GM21825 (cell line): ENCODE data around the gene KIF26A.
"Not testable (repeated sequence)": the region's sequence is repeated elsewhere in the genome, so short reads cannot be mapped to it uniquely, and the experiment has no call there.

Source experiments
- ATAC-seq: cut with Tn5 transposase; IDR thresholded peaks from one replicate; pipeline ENCODE4 v1.9.1; 2021; ENCODE audit warnings: mild to moderate bottlenecking, moderate library complexity; ENCODE audit not compliant: unreplicated experiment

The KIF26A gene

DNA sequence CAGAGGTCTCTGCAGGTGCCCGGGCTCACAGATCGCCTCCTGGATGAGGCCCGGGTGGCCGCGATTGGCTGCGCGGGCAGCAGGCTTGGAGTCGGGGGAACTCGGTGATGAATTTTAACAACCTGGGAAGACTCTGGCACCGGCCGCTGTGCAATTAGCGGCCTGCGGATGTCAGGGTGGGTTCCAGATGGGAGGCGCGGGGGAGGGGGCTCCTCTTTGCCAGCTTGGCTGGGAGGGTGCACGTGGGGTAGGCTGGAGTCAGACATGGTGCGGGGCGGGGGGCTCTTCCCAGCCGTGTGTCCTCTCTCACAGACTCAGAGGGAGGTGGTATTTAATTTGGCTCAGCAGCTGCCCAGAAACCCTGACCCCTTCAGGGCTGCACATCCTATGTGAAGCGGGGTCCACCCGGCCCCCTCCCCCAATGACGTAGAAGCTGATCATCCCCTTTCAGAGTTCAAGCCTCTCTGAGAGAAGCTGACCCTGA, 81.4 kb downstream of the KIF26A start:
- no peak for ATAC-seq

DNA sequence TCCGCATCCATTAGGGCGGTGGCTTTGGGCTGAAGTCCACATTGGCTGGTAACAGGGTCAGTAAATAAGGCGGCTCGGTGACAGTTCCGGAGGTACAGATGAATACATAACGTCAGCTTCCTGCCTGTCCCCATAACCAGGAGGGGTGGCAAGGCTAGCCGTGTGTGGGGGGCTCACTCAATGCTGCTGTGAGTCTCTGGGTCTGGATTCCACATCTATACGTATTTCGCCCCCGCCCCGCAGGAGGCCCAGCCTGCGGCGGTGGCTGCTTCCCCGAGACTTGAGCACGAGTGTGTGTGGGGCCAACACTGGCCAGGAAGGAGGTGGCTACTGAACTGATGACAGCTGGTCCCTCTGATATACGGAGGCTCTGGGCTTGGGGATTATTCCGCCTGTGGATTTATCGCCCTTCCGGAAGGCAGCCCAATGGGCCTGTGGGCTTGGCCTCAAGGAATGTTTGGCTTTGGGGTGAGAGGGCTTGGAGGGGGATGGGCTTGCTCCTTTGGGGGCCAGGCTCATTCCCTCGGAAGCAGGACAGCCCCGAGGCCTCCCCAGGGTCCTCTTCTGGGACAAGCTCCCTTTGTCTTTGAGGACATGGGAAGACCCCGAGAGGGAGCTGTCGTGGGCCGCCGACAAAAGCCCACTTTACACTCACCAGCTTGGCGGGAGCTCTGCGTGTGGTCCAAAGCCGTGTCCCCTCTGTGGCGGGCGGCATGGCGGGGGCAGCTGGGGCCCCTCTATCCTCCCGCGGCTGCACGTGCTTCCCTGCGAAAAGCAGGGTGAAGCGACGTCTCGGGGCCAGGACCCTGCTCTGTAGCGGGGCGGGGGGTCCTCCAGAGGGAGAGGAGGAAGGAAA, 82.1 kb downstream of the KIF26A start:
- no peak for ATAC-seq

DNA sequence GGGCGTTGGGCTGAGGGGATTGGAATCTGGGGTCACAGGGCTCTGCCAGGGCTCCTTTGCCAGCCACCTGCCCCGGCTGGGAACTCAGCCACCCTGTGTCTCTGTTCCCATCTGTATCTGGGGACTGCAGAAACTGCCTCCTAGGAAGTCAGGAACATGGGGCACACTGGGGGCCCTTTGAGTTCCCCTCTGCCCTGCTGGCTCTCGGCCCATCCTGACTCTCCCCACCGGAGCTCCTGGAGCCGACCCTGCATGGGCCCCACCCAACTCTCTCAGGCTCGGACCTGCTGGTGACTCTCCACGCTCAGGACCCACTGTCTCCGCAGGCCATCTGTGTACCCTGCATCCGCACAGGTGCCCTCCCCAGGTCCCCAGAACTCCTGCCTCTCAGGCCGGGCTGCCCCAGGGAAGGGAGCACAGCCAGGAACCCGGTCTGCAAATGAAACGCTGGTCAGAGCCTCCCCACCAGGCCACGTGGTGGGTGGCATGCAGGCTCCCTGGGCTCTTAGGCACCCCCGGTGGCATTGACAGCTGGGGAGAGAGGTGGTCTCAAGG, 82.8 kb downstream of the KIF26A start:
- no peak for ATAC-seq

DNA sequence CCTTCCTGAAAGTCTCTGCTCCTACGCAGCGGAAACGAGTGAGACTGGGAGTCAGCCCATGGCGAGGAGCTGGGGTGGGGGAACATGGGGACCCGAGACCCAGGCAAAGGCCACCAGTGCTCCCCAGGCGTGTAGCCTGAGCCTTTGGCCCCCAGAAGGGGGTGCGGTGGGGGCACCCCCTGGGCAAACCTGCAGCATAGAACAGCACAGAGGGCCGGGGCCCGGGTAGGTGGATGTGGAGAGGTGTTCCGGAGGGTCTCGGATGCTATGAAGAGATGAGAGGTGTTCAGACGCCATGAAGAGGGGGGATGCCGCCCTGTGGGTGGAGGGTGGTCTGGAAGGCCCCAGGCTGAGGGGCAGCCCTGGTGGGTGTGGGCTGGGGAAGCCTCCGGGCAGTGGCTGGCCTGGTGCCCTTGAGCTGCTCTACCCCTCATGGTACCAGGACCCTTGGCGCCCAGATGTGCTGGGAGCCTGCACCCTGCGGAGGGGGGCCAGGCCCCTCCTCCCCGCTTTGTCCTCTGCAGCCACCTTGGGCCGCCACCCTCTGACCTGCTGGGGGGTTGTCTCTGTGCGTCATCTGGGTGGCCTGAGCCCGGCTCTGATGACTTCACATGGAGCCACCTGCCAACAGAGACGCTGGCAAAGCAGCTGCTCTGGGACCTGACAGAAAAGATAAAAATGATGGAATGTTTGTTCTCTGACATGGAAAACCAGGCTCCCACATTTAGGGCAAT, 83.4 kb downstream of the KIF26A start:
- ATAC-seq = no peak

DNA sequence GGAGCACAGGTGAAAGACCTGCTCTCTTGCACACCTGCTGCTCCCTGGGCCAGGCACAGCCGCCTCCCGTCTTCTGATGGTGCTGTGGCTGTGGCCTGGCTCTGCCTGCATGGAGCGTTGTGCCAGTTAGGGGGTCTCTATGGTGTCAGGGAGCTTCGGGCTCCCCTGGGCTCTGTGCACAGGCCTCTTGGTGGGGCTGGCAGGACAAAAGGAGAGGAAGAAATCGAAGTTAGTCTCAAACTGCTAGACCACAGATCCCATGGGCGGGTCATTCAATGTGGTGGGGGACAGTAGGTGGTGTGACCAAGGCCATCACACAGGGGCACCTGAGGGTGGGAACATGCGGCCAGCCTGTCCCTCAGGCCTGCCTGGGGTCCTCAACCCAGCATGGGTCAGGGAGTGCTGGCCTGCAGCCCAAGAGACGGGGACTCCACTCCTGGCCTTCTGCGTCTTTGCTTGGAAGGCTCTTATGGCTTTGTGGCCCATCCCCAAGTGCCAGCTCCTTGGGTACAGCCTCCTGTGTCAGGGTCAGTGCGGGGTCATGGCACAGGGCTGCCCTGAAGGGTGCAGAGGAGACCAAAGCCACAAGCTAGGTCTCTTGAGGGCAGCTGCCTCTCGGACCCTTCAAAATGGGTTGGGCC, 84.1 kb downstream of the KIF26A start:
- no peak for ATAC-seq

DNA sequence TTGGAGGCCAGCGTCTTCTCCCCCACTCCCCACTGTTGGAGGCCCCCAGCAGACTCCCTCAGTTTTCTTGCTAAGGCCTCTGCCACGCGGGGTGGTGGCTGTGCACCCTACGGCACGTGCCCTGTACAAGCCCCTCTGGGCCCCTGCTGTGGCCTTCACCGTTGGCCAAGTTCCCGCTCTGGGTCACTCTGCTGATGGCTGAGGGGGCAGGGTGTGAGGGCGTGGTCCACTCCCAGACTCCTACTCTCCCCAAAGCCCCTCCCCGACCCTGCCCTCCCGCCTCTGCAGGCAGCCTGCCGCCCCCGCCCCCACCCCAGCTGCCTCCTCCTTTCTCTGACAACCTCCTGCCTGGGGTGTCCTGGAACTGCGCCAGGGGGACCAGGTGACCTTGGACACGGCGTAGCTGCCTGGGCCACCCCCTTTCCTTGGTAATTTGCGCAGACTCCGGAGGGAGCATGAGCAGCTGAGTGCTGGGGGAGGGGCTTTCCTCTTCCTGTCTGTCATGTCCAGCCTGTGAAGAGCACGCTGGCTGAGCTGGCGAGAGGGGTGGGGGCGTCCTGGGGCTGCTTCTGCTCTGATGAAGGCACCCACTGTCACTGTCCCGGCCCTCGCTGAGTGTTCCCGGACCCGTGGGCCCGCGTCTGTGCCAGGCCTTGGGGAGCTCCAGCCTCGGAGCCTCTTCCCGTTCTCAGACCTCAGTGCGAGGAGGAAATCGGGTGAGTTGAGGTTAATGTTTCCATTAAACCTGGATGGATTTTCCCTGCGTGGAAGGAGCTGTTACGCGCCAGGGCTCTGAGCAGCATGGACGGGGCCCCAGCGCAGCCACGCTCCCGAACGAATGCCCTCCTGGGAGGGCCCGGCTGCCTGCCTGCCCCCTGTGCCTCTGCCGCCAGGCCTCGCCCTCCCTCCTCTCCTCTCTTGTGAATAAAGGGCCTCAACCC, 85.0 kb downstream of the KIF26A start:
- ATAC-seq = no peak

DNA sequence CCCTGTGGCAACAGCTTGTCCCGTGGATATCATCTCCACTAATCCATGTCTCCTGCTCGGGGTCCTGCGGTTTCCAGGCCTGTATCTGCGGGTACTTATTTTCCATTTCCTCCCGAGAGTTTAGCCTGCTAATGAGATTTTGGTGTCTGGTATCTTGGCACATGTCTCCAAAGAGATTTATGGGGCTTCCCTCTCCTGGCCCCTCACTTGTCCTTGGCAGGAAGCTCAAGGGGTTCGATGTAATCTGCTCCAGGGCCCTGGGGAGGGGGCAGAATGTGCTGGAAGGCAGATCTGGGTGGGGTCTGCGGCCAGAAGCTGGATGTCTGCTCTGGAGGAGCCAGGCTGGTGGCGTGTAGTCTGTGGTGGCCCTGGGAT, 85.7 kb downstream of the KIF26A start:
- ATAC-seq = no peak

DNA sequence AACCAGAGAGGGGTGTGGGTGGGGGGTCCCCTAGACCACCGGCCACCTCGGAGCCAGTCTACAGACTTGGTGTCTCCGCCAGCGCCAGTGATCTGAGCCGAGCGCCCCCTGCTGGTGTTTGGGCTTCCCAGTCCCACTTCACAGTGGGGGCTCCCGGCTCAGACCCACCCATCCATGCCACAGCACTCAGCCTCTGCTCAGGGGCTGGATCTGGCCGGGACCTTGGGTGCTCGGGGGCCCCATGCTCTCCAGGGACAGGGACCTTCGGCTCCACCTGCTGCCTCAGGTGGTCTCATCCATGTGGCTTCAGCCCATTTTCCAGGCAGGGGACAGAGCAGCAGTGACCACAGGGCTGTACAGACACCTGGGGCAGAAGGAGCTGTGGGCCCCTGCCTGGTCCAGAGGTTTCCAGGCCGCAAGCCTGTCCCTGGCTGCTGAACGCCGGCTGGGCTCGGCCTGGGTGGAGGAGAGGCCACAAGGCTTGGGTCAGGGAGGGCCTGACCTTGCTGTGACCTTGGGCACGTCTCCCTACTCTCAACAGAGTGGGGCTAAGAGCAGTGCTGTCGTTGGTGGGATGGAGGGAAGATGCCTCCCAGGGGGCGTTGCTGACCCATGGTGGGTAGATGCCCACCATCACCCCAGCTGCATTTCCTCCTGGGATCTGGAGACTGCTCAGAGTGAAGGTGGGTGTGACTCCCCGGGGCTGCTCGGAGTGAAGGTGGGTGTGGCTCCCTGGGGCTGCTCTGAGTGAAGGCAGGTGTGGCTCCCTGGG, 86.3 kb downstream of the KIF26A start:
- no peak for ATAC-seq

DNA sequence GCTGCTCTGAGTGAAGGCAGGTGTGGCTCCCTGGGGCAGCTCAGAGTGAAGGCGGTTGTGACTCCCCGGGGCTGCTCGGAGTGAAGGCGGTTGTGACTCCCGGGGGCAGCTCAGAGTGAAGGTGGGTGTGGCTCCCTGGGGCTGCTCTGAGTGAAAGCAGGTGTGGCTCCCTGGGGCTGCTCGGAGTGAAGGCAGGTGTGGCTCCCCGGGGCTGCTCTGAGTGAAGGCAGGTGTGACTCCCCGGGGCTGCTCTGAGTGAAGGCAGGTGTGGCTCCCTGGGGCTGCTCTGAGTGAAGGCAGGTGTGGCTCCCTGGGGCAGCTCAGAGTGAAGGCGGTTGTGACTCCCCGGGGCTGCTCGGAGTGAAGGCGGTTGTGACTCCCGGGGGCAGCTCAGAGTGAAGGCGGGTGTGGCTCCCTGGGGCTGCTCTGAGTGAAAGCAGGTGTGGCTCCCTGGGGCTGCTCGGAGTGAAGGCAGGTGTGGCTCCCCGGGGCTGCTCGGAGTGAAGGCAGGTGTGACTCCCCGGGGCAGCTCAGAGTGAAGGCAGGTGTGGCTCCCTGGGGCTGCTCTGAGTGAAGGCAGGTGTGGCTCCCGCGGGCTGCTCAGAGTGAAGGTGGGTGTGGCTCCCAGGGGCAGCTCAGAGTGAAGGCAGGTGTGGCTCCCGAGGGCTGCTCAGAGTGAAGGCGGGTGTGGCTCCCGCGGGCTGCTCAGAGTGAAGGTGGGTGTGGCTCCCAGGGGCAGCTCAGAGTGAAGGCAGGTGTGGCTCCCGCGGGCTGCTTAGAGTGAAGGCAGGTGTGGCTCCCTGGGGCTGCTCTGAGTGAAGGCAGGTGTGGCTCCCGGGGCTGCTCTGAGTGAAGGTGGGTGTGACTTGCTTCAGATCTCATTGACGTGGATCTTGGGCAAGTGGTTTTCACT, 87.1 kb downstream of the KIF26A start:
- not testable (repeated sequence) for ATAC-seq

DNA sequence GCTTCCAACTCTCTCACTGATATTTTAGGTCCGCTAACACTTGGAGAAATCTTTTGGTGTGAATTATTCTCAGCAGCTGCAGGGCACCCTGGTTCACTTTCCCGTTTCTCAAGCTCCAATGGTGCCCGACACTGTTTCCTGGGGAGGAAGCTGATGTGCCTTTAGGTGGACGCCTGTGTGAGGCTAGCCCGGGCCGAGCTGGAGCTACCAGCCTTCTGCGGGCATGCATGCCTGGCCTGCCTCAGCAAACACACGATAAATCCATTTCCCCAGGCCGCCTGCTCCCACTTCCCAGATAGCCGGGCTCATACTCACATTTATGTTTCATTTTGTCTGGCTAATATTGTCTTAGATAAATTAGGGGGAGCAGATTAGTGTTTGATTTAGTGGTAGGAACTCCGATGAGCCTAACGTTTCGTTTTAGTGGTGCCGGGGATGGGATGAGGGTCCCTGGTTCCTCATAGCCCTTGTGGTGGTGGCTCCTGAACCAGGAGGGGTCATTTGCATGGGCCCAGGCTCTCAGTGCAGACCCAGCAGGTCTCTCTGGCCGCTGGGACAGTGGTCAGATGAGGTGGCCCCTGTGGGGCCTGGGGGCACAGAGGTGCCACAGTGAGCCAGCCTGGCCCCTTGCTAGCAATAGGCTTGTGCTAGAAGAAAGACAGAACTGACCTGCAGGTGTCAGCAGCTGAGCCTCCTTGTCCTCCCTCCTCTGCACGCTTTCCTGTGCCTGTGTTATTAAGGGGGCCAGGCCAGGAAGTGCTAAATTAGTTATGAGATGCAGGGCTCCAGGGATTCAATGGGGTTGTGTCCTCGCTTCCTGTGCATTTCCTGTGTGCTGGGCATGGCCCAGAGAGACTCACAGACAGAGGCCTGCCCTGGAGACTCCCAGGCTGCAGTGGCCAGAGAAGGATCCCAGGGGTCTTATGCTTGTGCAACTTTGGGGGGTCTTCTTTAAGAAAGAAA, 88.3 kb downstream of the KIF26A start:
- ATAC-seq = no peak

DNA sequence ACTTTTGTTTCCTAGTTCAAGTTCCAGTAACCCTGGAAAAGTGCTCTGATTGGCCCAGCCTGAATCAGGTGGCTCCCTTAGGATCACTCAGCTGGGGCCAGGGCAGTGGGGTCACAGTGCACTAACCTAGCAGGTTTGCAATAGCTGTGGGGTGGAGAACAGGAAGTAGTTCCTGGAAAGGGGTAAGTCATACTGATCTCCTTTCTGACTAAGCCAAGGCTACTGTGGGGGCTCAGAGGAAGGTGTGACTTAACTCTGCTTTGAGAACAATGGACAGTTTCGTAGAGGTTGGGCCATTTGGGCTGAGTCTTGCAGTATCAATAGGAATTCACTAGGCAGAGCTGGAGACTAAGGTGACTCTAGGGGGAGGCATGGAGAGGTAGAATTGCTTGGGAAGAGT, 89.4 kb downstream of the KIF26A start:
- no peak for ATAC-seq

DNA sequence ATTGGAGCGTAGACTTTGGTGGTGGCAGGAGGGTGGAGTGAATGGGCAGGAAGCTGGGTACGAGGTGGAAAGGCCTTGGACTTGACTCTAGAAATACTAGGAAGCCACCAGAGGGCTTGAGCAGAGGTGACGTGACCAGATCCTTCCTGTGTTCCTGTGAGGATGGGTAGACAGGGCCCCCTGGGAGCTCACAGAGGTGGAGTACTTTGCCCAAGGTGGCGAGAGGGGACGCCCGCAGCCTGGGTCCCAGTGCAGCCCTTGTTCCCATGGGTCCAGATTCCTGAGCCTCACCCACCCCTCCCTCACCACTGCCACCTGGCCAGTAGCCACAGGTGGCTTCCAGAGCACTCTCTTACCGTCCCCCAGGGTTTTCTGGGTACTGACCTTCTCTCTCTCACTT, 89.8 kb downstream of the KIF26A start:
- no peak for ATAC-seq

DNA sequence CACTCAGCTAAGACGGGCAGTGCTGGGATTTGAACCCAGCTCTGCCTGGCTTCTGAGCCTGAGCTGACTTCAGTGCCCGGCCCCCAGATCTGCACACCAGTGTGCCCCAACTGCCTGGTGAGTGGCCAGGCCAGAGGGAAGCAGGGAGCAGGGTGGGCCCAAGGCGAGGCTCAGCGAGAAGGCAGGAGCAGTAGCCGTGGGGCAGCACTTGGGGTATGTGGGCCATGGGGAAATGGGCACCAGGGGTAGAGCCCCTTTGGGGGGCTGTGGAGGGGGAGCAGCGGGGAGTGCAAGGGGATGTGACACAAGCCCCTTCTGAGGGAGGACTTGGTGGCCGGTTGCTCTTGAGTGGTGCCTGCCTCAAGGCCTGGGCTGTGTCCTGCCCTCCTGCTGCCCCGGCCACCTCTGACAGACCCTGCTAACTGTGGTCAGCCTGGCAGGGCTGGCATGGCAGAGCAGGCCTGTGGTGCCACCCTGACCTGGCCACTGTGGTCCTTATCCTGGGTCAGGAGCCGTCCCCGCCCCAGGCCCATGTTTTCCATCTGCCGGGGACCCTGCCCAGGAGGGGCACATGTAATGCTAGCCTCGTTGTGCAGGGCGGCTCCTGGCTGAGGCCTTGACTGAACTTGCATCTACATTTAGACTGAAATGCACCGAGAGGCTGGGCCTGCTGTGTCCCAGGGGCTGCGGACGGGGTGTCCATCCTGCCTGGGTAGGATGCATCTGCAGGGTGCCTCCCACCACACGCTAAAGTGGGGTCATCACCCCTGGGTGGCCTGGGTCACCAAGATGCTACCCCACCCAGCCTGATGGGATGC, 90.5 kb downstream of the KIF26A start:
- ATAC-seq = no peak

DNA sequence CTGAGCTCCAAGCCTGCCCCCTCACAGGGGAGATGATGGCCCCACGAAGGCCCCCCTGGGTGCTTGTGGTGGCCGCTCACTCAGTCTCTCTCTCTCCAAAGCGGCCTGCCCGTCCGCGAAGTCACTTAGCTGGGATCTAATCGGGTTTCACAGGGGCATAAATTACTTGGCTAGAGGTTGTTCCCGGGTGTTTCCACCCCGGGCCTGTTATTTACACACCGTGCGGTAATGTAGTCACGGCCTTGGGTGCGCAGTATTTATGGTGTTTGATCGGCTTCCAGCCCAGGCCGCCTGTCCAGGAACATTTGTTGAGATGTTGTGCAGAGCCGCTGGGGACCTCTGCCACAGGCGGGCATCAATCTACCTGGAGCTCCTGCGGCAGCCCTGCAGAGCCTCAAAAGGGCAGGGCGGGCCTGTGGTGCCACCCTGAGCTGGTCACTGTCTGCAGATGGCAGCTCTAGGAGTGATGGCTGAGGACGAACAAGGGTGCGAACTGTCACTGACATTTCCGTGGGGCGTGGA, 91.2 kb downstream of the KIF26A start:
- ATAC-seq = no peak

DNA sequence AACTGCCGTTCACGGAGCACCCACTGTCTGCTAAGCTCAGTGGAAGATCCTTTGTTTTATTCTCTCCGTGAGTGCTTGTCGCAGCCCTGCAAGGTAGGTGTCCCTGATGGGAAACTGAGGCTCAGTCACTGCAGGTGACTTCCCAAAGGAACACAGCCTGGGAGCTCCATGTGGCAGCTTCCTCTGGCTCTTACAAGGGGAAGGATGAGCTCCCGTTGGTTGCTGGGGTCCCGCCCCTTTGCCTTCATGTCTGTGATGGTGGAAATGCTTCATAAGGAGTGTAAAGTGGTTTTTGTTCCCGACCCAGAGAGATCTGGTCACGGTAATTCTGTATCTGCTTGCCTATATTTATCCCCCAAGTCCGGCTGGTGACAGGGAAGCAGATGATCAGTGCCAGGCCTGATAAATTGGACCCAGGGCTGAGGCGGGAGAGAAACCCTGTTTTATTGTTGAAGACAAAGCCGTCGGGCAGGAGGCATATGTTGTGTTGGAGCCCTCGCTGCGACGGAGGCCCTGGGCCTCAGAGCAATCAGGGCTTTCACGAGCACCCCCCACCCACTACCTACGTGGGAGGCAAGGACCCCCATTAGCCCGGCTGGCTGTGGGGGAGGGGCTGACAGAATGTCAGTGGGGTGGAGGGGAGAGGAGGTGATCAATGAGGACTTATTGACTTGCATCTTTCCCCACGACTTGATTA, 91.9 kb downstream of the KIF26A start:
- ATAC-seq = no peak
